T-helper 1 cell (primary cell): Measurements from ENCODE around the gene SLC43A3.

ENCODE experiments used
- DNase-seq, 5 donors: peaks; one replicate each; pipeline ENCODE4 v3.0.0-alpha.2; 2012 to 2020
- total RNA-seq, 4 donors: gene quantifications; one replicate each; lab custom pipeline; 2026; lab: John Stamatoyannopoulos, UW

SLC43A3 gene
- total RNA-seq: 6.2 to 8.3 (median 7.4) reads per million in 4 donors

DNA sequence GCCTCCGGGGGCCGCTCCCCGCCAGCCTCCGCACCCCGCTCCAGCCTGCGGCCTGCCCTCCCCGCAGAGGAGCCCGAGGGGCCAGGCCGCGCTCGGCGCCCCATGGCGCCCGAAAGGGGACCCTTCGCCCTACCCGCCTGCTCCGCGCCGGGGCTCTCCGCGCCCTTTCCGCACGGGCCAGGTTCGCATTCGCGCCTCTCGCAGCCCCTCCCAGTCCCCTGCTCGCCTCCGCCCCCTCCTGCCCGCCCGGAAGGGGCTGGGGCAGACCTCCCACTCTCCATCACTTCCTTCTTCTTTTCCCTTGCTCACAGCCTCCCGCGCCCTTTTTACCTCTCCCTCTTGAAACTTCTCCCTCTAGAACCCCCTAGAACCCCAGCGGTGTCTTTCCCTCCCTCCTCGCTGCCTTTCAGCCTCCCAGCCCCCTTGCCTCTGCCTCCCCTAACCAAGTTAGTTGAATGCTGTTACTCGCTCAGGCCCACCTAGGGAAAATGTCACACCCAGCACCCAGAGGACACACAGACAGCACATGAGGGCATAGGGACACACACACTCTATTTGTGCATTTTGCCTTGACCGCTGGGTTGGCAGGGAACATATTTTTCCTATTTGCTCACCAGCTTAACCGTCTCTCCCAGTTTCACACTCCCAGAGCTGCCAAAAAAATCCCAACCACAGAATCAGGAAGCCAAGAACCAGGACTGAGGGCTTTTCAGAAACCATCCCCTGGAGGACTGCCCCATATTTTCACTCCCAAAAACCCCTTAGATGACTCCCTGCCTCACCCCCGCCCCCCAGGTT, at the start of gene SLC43A3:
TSS of gene SLC43A3 (minus strand) at position 193 of the 798 bp plus-strand sequence. CDS start 949 bp downstream, outside the sequence.
- DNase-seq: peak; percentile 17 to 73 (median 41)

DNA sequence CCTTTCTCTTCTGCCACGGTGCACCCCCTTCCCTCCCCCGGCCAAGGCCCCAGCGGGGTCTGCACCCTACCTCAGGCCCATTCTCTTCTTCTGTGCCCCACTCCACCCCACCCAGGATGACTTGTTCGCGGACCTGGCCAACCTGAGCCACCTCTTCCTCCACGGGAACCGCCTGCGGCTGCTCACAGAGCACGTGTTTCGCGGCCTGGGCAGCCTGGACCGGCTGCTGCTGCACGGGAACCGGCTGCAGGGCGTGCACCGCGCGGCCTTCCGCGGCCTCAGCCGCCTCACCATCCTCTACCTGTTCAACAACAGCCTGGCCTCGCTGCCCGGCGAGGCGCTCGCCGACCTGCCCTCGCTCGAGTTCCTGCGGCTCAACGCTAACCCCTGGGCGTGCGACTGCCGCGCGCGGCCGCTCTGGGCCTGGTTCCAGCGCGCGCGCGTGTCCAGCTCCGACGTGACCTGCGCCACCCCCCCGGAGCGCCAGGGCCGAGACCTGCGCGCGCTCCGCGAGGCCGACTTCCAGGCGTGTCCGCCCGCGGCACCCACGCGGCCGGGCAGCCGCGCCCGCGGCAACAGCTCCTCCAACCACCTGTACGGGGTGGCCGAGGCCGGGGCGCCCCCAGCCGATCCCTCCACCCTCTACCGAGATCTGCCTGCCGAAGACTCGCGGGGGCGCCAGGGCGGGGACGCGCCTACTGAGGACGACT, 49.3 kb upstream of the SLC43A3 start:
- DNase-seq: peak in 1 of 5 donors; percentile 16

DNA sequence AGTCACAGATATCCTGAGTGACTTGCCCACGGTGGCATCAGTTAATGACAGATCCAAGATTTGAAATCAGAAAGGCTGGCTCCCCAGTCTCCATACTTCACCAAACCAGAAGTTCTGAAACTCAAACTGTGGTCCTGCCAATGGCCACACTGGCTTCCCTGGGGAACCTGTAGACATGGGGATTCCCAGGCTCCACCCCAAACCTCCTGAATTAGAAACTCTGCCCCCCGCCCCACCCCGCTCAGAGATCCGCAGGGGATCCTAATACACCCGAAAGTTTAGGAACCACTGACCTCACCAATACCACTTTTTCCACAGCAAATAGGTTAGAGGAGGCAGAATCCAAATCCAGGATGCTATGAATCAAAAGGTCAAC, 48.7 kb upstream of the SLC43A3 start:
- DNase-seq: no peak

DNA sequence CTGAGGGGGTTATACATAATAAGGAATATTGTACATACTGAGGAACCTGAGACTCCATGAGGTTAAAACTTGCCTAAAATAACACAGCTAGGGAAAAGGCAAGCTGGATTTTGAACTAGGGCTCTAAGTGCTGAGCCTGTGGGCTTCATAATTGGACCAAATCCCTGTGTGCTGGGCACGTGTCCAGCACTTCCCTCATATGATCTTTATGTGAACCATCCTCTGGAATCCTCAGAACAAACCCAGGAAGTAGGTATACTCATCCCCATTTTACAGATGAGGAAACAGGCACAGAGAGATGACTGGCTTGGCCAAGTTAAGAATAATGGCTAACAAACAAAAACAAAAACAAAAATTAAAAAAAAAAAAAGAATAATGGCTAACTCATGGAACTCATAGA, 48.3 kb upstream of the SLC43A3 start:
- no peak for DNase-seq

DNA sequence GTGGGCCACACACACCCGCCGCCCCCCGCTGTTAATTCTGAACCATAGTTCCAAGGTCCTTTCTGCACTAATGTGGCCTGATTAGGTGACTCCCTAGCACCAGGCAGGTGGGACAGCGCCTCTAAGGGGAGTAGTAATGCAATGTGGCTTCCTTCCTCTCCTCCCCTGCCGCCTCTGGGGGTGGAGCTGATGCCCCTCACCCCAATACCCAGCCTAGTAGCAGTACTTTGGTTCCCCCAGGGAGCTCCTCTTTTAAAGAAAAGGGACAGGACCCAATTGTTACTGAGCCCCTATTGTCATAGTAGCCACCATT, 47.8 kb upstream of the SLC43A3 start:
- DNase-seq: no peak

DNA sequence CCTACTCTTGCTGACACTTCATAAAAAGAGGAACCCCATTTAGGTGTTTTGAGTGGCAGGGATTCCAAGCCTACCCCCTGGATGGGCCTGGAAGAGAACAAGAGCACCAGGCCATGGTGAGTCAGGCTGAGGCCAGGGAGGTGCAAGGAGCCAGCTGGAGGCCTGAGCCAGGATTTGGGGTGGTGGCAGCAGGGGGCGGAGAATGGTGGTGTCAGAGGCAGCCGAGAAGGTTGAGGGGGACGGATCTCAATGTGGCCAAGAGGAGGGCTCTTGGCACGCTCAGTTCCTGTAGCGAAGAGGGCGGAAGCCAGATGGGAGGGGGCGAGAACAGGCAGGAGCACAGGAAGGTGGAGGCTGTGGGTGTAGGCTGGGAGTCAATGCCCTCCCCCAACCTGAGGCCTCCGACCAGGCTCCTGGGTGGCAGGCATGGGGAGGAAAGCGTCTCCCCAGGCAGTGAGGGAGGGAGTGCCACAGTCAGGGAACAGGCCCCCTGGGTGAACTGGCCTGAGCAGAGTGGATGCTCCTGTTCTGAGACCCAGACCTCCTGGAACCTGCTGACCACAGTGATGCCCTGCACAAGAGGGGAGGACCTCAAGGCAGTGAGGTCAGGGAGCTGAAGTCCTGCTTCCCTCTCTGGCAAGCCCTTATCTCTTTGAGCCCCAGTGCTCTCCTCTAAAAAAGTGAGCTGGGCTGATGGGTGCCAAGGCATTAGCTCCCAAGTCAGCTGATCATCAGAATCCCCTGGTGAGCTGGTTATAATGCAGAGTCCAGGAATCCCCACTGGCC, 47.3 kb upstream of the SLC43A3 start:
- peak in 1 of 5 donors; percentile 54 for DNase-seq

DNA sequence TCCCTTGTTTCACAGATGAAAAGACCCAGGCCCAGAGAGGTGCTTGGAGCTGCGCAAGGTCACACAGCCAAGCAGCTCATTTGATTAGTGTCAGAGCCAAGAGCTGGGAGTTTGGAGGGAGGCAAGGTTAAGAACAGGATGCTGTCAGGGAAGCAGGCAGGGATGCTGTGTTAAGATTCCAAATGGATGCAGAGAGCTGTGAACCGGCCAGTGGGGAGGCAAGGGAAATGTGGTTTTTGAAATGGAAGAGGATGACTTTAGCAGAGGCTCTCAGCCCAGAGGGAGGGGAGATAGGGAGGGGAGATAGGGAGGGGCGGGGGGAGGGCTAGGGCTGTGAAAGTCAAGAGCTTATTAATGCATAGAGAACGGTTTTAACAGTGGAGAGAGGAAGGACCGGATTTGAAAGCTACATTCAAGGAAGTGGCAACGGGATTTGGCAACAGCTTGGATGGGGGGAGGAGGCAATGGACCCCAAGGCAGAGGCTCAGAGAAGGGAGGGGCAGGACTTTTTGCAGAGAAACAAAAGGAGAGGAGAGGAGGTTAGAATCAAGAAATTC, 46.4 kb upstream of the SLC43A3 start:
- no peak for DNase-seq

DNA sequence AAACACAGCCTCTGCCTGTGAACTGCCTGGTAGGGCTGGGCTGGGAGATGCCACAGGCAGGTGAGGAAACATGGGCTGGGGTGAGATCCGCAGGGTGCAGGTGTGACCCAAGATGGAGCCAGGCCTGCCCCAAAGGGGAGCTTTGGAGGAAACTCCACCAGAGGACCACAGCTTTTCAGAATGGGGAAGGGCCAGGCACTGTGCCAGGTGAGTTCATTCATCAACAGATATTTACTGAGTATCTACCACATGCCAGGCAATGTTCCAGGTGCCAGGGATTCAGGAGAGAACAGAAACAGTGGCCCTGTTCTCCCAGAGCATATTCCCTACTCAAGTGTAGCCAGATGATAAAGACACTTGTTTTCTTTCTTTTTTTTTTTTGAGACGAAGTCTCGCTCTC, 44.6 kb upstream of the SLC43A3 start:
- DNase-seq: no peak

DNA sequence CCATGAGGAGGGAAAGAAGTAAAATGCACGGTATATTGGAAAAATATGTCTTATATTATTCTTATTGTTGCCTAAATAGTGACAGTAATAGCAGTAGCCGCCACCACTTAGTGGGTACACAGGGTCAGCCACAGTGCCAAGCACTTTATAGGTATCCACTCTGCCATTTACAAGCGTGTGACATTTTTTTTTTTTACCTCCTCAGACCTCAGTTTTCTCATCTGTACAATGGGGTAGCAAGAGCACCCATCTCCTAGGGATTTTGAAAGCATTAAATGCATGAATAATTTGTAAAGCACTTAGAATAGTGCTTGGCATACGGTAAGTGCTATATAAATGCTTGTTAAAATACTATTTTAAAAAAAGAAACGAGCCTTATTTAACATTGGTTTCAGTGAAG, 42.3 kb upstream of the SLC43A3 start:
- no peak for DNase-seq

DNA sequence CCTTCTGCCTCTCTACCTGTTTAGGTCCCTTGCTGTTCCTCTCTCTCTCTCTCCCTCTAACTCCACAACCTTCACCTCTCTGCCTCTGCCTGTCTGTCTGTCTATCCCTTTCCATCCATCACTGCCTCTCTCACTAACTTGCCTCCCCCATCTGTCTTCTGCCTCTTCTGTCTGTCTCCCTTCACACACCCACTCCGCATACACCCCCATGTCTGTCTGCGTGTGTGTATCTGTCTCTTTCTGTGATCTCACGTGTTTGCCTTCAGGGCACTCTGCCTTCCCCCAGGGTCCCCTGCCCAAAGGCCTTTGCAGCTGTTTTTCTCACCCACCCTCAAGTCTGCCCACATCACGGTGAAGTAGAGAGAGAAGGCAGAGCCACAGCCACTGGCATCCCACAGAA, 41.4 kb upstream of the SLC43A3 start:
- DNase-seq: no peak

DNA sequence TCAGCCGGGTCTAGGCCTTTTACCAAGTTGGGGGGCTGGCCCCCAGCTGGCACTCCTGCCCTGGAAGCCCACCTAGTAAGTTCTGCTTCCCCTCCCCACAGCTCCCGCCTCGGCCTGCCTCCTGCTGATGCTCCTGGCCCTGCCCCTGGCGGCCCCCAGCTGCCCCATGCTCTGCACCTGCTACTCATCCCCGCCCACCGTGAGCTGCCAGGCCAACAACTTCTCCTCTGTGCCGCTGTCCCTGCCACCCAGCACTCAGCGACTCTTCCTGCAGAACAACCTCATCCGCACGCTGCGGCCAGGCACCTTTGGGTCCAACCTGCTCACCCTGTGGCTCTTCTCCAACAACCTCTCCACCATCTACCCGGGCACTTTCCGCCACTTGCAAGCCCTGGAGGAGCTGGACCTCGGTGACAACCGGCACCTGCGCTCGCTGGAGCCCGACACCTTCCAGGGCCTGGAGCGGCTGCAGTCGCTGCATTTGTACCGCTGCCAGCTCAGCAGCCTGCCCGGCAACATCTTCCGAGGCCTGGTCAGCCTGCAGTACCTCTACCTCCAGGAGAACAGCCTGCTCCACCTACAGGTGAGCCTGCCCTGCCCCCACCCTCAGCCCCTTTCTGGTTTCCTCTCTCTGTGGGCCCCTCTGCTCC, 40.7 kb upstream of the SLC43A3 start:
- DNase-seq: no peak

DNA sequence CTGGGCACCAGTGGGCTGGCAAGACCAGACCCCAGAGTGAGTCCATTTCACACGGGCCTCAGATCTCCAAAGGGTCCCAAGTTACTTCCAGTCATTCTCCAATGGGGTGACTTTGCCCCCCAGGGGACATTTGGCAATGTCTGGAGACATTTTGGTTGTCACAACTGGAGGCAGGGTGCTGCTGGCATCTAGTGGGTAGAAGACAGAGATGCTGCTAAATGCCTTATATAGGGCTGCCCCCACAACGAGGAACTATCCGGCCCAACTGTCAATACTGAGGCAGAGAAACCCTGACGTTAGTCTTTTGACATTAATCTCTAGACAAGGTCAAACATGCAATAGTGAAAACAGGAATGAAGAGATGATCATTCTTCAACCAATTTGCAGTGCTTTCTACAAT, 39.8 kb upstream of the SLC43A3 start:
- DNase-seq: no peak

DNA sequence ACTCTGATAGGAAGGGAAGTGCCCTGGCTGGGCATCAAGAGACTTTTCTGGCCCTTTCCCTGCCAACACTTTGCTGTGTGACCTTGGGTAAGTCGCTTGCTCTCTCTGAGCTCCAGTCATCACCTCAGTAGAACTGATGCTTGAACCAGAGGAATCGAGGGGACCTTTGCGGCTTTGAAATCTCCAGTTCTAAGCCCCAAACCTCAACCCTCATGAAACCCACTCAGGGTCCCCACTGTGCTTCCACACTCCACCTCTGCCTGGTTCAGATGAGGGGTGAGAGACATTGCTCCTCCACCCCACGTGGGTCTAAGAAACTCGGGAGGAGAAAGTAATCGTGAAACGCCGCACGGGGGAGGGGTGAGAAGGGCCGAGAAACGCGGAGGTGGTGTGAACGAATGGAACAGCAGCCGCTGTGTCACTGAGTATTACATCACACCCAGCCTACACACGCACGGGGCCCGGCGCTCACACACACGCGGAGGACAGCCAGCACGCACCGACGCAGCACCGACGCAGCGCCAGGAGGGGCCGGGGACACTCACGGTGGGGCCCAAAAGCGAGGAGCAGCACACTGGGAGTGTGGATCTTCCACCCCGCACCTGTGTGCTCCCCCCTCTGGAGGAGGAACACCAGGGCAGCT, 37.7 kb upstream of the SLC43A3 start:
- DNase-seq: no peak

DNA sequence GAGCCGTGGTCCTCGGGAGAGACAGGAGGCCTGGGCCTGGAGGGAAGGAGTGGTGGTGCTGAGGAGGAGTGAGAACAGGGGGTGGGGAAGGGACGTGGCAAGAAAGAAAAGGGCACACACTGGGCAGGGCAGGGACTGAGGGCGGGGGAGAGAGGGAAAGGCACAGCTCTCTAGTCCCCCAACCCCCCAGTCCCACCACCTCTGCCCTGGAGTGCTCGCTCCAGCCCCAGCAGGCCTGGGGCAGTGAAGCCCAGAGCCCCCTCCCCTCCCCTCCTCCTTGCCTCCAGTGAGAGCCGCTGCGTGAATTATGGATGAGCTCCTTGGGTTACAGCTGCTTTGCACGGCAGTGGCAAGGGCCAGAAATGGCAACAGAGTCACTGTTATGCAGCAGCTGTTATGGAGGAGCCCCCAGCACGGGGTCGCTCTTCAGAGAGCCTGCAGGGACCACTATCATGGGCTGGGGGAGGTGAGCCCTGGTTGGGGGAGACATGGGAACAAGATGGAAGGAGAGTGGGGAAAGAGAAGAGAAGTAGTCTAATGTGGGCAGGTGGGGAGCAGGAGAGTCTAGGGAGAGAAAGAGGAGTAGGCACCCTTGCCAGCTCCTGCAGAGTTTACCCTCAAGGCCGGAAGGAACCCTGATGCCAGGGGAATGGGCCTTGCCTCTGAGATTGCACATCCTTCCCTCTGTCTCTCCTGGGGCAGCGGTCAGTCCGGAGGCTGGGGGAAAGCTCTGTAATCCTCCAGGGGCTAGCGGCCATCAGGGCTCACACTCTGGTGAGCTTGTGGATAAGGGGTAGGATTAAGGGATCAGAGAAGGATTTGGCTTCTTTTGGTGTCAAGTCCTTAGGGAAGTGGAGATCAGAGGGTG, 37.0 kb upstream of the SLC43A3 start:
- DNase-seq: no peak

DNA sequence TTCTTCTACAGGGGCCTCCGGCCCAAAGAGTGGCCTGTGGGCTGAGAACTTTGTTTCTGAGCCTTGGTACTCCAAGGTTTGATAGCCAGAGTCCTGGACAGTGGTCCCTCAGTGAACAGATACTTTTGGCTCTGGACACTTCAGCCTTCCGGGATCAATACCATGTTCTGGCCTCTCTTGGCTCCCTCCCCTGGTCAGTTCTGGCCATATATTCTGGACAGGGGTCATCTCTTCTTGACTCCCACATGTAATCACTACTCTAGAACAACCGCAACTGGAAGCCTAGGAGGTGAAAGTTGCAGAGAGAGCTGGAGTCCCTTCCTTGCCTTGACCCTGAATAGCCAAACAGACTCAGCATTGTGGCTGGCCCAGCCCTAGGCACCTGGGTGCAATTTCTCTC, 35.7 kb upstream of the SLC43A3 start:
- DNase-seq: no peak

DNA sequence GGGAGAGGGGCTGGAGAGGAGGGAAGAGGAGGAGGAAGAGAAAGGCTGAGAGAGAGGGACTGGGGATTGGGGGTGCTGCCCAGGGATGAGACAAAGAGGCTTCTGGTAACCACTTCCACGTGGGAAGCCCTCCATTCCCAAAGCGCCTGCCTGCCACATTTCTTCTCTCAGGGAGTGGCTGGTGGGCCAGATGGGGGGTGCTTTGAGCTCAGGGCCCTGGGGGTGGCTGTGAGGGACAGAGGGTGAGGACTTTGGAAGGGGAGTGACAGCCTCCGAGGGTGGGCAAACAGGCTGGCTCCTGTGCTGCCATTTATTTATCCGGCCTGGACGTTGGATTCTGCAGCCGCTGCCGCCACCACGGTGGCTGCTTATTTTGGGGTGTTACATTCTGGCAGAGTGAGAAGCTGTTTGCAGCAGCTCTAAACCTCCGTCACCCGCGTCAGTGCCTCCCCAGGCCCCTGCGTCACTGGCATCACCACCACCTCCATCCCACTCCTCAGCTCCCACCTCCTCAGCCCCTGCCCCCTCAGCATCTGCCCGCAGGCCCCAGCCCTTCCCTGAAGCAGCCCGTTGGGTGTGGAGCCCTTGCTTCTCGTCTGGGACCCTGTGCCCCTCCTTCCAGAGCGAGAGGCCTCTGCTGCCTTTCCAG, 35.0 kb upstream of the SLC43A3 start:
- DNase-seq: no peak

DNA sequence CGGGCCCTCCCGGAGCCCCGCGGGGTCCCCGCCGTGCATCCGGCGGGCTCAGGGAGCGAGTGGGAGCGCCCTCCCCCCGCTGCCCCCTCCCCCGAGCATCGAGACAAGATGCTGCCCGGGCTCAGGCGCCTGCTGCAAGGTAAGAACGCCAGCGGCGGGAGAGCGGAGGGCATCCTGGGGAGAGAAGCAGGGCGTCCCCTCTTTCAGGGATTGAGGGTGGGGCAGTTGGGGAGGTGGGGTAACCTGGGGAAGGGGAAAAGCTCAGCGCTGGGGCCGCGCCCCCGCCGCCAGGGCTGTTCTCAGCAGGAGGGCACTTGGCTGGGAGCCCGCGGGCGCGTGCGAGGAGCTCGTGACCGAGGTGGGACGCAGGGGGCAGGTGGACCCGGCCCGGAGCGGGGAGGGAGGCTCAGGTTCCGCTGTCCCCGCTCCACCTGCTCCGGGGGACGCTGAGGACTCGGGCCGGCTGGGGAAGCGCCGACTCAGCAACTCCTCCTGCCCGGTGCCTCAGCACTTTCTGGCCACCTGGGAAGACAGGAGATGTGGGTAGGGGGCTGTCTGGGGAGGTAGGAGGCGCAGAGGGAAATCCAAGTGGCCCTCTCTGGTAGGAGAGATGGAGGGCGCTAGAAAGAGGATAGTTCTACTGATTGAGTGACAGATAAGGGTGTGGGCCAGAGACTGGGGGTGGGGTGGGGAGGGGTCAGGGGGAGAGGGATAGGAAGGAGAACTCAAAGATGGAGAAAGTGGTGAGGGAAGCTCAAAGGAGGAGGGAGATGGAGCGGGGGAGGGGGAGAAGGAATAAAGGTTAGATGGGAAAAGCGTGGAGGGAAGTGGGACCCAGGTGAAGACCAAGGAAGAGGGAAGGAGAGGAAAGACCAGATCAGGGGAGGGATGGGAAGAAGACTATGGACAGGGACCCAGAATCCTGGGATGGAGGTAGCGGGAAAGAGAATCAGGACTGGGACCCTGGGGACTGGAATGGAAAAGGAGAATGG, 34.1 kb upstream of the SLC43A3 start:
- no peak for DNase-seq

DNA sequence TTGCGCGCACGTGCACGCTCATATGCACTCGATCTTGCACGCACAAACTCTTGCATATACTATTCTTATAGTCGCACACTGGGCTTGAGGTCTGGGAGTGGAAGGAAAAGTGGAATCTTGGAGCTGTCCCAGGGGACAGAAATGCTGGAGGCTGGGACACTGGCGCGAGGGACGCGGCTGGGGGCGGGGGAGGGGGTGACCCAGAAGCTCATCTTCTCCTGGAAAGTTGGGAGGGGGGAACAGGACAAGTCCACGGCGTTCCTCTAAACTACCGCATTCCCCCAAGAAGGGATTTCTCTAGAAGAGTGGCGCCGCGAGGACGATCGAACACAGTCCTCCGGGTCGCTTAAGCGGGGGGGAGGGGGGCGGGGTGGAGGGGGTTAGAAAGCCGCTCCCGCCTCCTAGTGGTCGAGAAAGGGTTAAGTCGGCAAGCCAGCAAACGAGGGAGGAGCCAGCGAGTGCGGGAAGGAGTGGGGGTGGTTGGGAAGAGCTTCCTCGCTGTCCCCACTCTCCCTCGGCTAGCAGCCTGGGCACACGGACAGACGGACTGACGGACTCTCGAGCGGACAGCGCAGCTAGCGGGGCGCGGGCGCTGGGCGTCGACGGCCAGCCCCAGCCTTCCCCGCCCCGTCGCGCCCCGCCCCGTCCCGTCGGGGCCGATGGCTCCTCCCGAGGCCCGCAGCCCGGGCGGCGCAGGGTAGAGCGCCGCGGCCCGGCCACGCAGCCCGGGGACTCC, 33.3 kb upstream of the SLC43A3 start, which contains the start of gene RTN4RL2:
TSS of gene RTN4RL2 (plus strand) at position 507 of the 736 bp plus-strand sequence. CDS start 338 bp downstream, outside the sequence.
- DNase-seq: peak in 1 of 5 donors; percentile 60
